Erythroblast (primary cell): ENCODE measurements around the gene ADAMTS20.
"Not testable (repeated sequence)": the region's sequence is repeated elsewhere in the genome, so short reads cannot be mapped to it uniquely, and the experiment has no call there.

Experiments
- DNase-seq, 2 experiments: peaks; one replicate each; lab custom pipeline; 2025; lab: John Stamatoyannopoulos, UW
- GATA1 ChIP-seq: IDR thresholded peaks from 2 replicates; pipeline ENCODE4 v1.6.1; 2011; ENCODE audit warnings: low read depth, mild to moderate bottlenecking, control low read depth, low read length, moderate library complexity
- POLR2A ChIP-seq: IDR thresholded peaks from 2 replicates; pipeline ENCODE4 v1.6.1; 2011; ENCODE audit warnings: mild to moderate bottlenecking, low read length

The ADAMTS20 gene

DNA sequence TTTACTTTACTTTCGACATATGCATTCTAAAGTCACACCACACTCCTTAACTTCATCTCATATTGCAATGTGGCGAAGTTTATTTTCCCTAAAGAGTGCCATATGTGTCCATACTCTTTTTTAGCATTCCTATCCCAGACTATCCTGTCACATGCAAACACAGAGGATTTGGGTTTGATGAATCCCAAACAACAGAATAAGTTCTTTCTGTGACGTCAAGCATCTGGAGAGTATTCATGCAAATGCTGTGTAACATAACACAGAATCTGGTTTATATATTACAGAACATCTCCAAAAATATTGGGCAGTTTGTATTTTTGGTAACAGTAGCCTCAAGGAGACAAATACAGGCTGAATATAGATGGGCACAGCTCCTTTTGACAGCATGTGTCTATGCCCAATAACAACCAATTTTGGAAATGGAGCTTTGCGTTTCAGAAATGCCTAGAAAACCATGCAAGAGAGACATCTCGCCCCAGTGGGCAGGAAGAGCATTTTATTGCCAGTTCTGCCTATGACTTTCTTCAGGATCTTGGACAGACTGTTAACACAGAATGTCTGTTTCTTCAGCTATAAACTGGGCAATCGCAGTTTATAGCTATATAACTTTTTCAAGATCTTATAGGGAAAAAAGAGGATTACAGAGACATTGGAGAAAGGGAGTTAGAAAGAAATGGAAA is 190.8 kb downstream of the ADAMTS20 start:
- DNase-seq: no peak
- TF ChIP-seq GATA1 (no peak), POLR2A (no peak)

DNA sequence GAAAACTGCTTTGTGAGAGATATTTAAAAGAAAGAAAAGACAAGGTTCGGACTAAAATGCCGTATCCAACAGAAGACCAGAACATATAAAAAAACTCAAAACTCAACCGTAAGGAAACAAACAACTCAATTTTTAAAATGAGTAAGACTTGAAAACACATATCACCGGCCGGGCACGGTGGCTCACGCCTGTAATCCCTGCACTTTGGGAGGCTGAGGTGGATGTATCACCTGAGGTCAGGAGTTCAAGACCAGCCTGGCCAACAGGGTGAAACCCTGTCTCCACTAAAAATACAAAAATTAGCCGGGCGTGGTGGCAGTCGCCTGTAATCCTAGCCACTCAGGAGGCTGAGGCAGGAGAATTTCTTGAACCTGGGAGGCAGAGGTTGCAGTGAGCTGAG is 192.0 kb downstream of the ADAMTS20 start:
- not testable (repeated sequence) for DNase-seq

DNA sequence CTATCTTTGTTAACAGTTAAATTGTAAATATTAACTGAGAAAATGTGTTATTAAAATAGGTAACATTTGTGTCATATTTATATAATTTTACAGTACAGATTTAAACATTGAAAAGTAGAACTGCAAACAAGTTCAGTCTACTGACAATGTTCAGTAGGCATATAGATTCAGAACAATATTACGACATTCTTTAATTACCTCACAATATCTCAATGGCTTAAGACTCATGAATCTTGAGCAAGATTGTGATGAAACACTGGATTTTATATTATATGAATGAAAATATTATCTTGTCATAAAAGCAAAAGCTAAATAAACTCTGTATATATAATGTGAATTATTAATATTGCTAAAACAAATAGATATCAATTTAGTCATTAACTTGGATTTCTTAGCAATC is 194.9 kb downstream of the ADAMTS20 start:
- TF ChIP-seq POLR2A (no peak), GATA1 (no peak)
- no peak for DNase-seq

DNA sequence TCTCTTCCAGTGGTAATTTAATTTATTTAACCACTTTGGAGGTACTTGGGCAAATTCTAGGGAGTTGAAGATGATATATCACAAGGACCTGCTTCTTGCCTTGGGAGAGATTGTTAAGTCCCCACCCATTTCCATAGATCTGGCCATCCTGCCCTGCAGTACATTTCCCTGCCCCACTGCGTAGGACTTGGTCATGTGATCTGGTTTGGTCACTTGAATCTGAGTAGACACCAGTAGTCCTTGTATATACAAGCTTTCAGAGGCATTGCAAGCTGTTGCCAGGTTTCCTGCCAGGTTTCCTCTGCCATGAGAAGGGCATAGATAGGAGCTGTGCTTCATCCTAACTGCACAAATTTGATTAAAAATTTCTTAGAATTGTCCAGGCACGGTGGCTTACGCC is 200.0 kb downstream of the ADAMTS20 start:
- no peak for DNase-seq
- TF ChIP-seq POLR2A (no peak), GATA1 (no peak)

DNA sequence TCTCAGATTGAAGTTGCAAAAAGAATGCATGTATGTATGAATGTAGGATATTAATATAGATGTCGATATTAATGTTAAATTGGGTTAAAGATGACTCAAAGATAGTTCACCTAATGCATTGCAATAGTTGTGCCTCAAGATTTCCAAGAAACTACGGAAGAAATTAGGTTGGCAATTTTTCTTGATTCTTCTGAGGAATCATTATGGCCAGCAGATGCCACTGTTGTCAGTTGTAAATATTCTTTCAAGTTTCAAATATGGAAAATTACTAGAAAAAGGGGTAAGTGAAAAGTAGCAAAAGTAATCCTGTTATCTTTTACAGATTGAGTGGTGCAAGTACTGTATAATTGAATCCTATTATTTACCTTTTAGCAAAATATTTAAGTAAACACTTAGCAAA is 202.1 kb downstream of the ADAMTS20 start:
- no peak for DNase-seq
- no peak for TF ChIP-seq POLR2A
- TF ChIP-seq GATA1: no peak

DNA sequence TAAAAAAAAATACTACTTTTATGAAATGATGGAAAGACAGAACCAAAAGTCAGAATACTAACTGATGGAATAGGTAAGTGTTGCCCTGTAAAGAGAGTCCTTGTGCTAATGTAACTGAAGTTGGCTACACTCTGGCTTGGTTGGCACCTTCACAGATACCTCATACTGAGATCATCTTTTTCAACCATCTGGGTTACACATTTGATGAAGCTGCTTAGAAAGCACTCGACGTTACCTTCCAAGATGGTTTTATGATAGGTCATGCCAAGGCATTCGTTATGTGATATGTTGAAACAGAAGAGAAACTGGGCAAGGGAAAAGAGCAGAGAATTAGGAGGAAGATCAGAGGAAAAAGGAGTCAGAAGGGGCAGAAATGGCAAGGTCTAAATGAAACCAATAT is 203.8 kb downstream of the ADAMTS20 start:
- DNase-seq: no peak

DNA sequence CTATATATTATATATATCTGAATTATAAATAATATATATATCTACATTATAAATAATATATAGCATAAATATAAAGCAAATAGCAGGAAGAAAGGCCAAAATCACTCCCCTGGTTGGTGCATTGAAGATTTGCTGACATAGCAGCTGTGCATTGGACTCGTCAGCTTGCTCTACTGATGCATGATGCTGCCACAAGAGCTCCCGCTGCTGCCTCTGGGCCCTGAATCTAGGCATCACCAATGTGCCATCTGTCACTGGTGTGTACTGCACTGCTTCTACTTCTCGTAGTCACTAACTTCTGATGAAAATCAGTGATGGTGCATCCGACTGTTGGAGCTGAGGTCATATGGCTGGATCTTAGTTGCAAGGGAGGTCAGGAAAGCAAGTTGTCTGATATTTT is 205.0 kb downstream of the ADAMTS20 start:
- DNase-seq: no peak
- no peak for TF ChIP-seq GATA1
- TF ChIP-seq POLR2A: no peak

More for the DNA sequence above, 203.8 kb downstream of the ADAMTS20 start:
- TF ChIP-seq POLR2A (no peak), GATA1 (no peak)

DNA sequence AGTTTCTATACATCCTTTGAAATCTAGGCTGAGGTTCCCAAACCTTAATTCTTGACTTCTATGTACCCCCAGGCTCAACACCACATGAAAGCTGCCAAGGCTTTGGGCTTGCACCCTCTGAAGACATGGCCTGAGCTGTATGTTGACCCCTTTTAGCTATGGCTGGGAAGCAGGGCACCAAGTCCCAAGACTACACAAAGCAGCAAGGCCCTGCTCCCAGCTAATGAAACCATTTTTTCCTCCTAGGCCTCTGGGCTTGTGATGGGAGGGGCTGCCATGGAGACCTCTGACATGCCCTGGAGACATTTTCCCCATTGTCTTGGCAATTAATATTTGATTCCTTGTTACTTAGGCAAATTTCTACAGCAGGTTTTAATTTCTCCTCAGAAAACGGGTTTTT is 207.0 kb downstream of the ADAMTS20 start:
- TF ChIP-seq POLR2A (no peak), GATA1 (no peak)
- no peak for DNase-seq

DNA sequence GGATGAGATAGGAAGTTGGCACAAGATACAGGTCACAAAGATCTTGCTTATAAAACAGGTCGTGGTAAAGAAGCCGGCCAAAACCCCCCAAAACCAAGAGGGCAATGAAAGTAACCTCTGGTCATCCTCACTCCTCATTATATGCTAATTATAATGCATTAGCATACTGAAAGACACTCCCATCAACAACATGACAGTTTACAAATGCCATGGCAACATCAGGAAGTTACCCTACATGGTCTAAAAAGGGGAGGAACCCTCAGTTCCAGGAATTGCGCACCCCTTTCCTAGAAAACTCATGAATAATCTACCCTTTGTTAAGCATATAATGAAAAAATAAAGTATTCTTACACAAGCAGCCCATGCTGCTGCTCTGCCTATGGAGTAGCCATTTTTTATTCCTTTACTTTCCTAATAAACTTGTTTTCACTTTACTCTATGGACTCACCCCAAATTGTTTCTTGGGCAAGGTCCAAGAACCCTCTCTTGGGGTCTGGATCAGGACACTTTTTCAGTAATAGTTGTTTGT is 210.2 kb downstream of the ADAMTS20 start:
- not testable (repeated sequence) for DNase-seq

DNA sequence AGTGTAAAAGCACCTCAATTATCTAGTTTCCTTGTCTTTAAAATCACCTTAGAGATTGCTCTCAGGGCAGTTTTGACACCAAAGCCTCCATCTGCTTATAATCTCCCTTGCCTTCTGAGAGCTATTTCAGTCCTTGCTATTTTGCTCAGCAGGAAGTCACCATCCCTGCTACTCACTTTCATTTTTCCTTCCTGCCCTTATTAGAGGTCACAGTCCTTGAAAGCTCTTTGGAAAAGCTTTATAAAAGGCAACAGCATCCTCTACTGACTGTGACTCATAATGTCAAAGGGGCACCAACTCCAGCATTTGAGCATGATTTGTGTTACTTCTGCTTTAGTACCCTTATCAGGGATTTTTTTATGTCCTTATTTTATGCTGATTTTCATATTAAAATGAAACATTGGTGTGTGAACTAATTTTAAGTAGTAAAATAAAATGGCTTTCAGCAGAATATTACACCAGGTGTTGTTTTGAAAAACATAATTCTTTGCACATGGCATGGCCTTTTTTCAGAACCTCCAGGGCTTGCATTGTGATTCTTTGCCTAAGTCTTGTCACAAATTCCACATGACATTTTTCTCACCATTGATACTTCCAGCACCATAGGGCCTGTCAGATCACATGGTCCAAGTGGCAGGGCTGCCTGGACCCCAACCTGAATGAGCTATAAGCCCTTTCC is 213.0 kb downstream of the ADAMTS20 start:
- DNase-seq: peak in 1 of 2 experiments; percentile 10
- TF ChIP-seq POLR2A (no peak), GATA1 (no peak)

DNA sequence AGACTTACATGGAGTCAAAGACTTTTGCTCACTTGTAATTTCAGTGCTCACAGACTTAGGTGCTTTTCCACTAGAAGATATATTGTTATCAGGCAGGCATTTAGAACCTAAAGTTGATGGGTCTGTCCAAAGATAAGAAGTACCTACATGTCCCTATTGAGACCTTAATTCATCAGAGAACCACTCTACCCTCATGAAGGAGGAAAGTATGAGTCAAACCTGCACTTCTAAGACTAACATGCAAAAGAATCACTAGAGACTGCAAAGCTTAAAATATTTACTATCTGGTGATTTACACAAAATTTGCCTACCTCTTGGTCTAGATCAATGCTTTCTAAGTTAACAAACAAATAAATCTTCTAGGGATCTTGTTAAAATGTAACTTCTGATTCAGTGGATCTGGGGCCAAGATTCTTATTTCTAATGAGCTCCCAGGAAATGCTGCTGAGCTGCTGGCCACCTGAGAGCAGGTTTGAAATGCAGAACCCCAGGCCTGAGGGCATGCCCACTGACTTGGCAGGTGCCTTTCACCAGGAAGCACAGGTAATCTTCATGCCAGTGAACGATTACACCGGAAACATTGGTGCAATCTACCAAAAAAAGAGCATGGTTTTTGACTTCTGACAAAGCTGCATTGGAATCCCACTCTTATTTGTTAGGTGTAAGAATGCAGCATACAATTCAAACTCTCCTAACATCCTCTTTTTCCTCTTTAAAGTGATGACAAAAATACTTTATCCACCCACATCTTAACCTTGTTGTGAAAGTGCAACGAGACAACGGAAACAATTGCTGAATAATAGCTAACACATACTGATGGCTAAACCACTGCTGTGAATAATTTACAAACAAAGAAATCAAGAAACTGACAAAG is 214.2 kb downstream of the ADAMTS20 start:
- no peak for DNase-seq

DNA sequence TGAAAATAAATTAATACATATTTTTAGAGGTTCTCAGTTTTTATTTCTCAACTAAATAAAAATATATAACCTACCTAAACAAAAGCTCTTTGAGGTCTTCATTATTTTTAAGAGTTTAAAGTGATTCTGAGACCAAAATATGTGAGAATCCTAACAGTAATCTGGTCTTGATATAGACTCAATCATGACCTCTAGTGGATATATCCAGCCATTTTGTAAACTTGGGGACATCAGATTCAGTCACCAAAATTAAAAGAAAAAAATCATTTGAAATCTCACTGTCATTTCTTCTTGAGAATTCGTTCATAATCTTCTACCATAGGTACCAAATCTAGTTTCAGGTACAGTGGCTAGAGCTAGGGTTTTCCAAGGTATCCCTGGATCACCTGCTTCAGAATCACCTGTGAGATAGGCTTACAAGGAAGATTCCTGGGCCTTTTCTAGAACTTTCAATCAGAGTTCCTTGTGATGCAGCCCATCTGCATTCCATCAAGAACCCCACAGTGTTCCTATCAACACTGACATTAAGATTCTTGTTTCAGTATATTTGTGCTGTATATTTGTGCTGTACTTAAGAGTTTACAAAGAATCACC is 214.9 kb downstream of the ADAMTS20 start:
- DNase-seq: peak in 1 of 2 experiments; percentile 9
- TF ChIP-seq GATA1 (no peak), POLR2A (no peak)

More for the DNA sequence above, 214.2 kb downstream of the ADAMTS20 start:
- no peak for TF ChIP-seq GATA1
- TF ChIP-seq POLR2A: no peak

DNA sequence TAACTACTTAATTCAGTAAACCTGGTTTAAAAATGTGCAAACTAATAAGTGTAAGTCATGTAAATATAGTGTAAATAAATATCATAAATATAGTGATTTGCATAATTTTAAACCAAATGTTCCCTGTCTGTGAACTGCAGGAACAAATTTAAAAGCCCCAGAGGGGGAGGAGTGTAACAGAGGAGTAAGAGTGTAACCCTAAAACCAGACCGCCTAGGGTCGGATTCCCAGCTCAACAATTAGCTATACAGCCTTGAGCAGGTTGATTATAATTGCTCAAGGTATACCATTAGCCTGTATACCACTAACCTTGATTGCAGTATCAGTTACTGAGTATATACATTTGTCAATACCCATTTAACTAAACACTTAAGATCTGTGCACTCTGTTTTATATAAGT is 218.4 kb downstream of the ADAMTS20 start:
- DNase-seq: no peak
- TF ChIP-seq GATA1: no peak
- no peak for TF ChIP-seq POLR2A

DNA sequence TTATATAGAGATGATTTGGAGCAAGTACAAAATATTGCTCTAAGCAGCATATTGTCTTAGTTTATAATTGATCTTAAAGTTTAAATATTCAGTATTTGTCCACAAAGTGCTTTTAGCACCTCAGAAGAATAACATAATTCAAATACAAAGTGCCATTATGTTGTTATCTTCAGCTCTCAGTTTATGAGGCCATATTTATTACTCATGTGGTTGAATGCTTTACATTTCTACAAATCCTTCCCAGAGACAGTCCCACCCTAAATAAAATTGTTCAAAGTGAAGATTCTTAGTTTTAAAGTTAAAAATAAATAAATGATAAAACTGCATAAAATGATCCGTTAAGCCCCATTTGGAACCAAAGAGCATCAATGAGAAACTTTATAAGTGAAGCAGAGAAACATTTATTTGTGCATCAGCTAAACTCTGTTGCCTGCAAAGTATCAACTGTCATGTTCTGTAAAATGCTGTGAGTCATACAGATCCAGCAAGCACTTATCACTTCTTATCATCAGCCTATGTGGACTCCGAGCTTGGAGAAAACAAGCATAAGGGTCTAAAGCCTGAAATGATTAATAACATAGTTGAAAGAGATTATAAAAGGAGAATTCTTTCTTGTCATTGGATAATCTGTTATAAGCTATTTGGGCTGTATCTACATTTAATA is 218.9 kb downstream of the ADAMTS20 start:
- DNase-seq: no peak
- TF ChIP-seq POLR2A (no peak), GATA1 (no peak)

DNA sequence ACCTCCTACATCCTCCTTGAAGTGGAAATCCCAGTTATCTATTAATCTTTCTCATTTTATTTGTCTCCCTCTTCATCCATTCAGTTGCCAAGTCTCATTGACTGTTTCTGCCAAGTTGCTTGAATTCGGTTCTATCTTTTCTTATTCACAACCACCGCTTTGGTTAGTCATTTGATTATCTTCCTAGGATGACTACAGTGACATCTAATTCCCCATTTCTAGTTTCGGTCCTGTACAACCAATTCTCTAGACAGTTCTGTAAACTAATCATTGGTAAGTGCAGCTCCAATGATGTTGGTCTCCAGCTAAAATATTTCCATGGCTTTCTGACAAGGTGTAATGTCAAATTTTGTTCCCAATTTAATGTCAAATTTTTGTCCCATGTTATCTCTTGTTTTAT is 220.1 kb downstream of the ADAMTS20 start:
- TF ChIP-seq POLR2A (no peak), GATA1 (no peak)
- DNase-seq: no peak
